Posterior vena cava (tissue), 2 donors: Measurements from ENCODE around the gene NDUFS8. TPM values are rescaled to one million over a fixed set of nuclear protein-coding genes. Genes with fewer than 3 reads are reported as not detected.

Source experiments
- DNase-seq: peaks from one replicate; pipeline ENCODE4 v3.0.0-alpha.2; 2020; ENCODE audit warnings: low spot score
- intact Hi-C, 2 donors: fragments of 100-400 bp; cut with DNase I; formaldehyde crosslinking; loops; one replicate each; pipeline versions ENCODE4 v1.14.1 to v1.14.2; 2022 to 2023
- total RNA-seq, 2 donors: library from RNA; stranded (reverse); fragmentation: NEBNext Ultra II Directional; extraction: Animal tissue kit (Norgen Biotek cat#: 25700); gene quantifications; one replicate each; pipeline ENCODE4 v1.2.1, GENCODE V29; 2021
- donor health status: DM: yes; HTN: yes; CAD: no.
- donor health status: DM: yes; HTN: yes; CAD: no.

The NDUFS8 gene
- total RNA-seq, 2 donors from 2014 or later = 95.3 to 101 TPM

DNA sequence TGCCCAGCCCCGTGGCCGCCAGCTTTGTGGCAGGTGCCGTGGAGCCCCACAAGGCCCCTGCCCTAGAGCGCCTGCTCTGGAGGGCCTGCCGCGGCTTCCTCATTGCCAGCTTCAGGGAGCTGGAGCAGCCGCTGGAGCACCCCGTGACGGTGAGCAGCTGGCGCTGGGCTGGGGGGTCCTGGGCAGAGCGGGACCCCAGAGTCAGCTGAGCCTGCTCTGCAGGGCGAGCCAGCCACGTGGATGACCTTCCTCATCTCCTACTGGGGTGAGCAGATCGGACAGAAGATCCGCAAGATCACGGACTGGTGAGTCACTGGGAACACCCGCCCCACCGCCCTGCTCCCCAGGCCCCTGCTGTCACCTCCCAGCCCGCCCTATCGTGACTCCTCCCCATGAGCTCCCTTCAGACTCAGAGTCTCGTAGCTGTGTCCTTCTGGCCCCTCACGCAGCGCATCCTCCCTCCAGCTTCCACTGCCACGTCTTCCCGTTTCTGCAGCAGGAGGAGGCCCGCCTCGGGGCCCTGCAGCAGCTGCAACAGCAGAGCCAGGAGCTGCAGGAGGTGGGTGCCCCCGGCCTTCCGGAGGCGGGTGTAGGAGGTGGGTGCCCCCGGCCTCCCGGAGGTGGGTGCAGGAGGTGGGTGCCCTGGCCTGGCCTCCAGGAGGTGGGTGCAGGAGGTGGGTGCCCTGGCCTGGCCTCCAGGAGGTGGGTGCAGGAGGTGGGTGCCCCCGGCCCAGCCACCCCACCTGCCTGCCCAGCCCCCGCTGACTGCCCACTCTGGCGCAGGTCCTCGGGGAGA is 13.1 kb downstream of the NDUFS8 start:
- DNase-seq = no peak

DNA sequence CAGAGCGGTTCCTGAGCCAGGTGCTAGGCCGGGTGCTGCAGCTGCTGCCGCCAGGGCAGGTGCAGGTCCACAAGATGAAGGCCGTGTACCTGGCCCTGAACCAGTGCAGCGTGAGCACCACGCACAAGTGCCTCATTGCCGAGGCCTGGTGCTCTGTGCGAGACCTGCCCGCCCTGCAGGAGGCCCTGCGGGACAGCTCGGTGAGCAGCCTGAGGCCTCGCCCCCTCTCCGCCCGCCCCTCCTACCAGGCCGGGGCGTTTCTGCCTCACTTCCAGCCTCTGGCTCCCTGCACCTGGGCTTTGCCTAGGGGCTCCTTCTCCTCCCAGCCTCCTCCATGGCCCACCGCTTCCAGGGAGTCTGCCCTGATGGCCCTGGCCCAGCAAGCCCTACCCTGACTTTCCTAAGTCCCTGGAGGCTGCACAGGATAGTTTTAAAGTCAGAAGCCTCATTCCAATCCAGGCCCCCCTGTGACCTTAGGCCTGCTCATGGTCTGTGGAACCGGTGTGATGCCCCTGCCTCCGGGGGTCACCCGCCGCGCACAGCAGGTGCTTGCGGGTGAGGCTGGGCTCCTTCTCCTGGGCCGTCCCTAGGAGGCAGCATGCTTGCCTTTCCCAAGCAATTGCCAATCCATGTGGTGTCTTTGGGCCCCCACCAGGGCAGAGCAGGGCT is 13.8 kb downstream of the NDUFS8 start:
- intact Hi-C loops = no loop called here
- DNase-seq = no peak

More for the DNA sequence above, 13.1 kb downstream of the NDUFS8 start:
- intact Hi-C loops = no loop called here

DNA sequence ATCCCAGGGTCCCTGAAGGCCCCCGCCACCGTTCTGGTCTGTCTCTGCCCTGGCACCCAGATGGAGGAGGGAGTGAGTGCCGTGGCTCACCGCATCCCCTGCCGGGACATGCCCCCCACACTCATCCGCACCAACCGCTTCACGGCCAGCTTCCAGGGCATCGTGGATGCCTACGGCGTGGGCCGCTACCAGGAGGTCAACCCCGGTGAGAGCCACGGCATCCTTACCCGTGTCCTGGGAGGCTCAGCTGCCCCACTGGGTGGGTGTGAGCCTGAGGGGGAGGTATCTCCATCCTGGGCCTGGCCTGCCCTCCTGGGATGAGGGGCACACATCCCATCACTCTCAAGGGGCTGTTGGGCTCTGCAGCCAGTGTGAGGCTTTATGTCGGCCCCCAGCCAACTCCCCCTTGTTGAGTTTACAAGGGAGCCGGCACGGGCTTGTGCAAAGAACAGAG is 14.4 kb downstream of the NDUFS8 start:
- intact Hi-C loops = no loop called here

DNA sequence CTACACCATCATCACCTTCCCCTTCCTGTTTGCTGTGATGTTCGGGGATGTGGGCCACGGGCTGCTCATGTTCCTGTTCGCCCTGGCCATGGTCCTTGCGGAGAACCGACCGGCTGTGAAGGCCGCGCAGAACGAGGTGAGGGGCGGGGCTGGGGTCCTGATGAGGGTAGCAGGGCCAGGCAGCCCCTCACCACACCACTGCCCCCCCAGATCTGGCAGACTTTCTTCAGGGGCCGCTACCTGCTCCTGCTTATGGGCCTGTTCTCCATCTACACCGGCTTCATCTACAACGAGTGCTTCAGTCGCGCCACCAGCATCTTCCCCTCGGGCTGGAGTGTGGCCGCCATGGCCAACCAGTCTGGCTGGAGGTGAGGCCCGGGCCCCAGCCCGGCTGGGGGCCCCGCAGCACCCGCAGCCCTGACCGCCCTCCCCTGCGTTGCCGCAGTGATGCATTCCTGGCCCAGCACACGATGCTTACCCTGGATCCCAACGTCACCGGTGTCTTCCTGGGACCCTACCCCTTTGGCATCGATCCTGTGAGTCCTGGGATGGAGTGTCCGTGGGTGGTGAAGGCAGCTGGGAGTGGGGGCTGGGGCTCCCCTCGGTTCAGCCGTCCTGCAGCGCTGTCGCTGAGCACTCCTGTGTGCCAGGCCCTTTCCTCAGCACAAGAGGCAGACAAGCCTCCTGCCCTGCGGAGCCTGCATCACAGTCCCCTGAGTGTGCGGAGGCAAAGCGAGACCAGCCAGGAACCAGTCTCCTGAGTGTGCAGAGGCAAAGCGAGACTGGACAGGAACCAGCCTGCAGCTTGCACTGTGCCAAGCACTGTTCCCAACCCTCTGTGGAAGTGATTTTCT is 17.2 kb downstream of the NDUFS8 start:
- no peak for DNase-seq
- intact Hi-C loops = no loop called here

More for the DNA sequence above, 14.4 kb downstream of the NDUFS8 start:
- DNase-seq = no peak

DNA sequence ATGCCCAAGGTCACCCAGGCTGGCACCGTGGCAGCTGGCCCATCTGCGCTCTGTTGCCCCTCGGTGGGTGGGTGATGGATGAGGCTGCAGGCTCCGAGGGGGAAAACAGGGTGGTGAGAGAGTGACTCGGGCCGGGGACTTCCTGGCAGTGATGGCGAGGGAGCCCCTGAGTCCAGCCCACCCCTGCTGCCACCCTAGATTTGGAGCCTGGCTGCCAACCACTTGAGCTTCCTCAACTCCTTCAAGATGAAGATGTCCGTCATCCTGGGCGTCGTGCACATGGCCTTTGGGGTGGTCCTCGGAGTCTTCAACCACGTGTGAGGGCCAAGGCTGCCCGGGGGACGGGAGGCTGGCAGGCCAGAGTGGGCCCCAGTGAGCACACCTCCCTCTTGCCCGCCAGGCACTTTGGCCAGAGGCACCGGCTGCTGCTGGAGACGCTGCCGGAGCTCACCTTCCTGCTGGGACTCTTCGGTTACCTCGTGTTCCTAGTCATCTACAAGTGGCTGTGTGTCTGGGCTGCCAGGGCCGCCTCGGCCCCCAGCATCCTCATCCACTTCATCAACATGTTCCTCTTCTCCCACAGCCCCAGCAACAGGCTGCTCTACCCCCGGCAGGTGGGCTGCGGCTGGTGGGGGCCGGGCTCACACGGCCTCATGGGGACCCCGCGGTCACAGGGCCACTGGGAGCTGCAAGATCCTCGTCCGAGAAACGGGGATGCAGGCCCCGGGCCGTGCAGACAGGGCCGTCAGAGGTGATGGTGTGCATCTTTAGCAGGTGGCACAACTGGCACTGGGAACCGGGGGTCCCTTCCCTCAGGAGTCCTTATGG is 18.4 kb downstream of the NDUFS8 start:
- no peak for DNase-seq
- intact Hi-C loops = no loop called here

DNA sequence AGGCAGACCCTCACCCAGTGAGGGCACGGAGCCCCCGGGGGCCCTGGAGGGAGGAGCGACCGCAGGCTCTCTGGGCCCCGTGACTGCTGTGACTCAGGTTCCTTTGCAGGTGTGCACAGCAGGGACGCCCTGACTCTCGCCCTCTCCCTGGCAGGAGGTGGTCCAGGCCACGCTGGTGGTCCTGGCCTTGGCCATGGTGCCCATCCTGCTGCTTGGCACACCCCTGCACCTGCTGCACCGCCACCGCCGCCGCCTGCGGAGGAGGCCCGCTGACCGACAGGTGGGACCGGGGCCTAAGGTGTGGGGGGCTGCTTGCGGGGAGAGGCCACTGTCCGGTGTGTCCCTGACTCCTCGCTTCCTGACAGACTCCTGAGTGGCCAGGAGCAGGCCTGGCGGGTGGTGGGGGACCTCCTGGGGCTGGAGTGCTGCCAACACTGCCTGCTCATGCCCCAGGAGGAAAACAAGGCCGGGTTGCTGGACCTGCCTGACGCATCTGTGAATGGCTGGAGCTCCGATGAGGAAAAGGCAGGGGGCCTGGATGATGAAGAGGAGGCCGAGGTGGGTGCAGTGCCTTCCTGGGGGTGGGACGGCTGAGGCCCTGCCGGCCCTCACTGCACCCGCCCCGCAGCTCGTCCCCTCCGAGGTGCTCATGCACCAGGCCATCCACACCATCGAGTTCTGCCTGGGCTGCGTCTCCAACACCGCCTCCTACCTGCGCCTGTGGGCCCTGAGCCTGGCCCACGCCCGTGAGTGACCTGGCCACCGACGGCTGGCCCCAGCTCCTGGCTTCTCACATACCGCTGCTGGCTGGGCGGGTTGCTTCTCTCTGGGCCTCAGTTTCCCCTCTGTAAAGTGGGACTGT is 19.3 kb downstream of the NDUFS8 start:
- intact Hi-C loops = no loop called here
- DNase-seq = no peak

DNA sequence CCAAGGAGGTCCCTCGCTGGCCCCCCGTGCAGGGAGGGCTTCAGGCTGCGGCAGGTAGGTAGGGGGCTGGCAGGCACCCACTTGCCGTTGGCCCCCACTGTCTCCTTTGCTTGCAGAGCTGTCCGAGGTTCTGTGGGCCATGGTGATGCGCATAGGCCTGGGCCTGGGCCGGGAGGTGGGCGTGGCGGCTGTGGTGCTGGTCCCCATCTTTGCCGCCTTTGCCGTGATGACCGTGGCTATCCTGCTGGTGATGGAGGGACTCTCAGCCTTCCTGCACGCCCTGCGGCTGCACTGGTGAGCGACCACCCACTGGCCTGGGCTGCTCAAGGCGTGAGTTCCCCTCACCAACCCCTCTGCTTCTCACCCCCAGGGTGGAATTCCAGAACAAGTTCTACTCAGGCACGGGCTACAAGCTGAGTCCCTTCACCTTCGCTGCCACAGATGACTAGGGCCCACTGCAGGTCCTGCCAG is 19.9 kb downstream of the NDUFS8 start:
- intact Hi-C loops = no loop called here

DNA sequence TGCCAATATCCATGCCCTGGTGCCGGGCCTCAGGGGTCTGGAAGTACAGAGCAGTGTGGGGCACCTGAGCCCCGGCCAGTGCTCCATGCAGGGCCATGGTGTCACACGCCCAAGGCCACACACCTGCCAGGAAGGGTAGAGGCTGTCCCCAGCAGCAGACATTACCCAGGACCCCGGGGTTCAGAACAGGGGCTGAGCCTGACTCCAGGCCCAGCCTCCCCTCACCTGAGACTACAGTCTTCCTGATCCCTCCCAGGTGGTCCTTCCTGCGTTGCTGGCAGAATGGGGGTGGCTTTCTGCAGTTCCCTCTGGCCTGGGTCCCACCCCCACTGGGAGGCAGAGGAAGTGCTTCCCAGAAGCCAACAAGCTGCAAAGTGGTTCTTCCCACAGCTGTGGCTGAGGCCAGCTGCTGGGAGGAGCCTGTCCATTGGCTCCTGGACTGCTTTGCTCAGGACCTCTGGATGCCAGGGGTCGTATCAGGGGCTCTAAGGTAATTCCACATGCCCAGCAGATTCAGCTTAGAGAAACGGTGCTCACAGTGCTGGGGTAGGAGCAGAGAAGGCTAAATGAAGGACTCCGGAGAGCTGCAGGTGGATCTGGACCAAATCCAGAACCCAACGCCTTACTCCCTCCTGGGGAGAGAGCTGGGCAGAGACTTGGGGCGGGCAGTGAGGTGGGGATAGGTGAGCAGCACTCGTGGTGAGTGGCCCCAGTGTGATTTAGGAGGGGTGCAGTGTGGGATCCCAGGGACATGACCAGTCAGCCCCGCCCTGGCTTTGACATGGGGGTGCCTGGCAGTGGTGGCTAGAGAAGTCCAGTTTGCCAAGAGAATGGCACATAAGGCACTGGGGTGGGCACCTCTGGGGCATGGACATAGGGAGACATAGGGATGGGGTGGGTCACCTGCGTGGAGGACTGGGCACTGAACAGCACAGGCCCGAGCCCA is 21.0 kb downstream of the NDUFS8 start:
- peak; percentile 73 for DNase-seq
- intact Hi-C loops = no loop called here

More for the DNA sequence above, 19.9 kb downstream of the NDUFS8 start:
- no peak for DNase-seq

DNA sequence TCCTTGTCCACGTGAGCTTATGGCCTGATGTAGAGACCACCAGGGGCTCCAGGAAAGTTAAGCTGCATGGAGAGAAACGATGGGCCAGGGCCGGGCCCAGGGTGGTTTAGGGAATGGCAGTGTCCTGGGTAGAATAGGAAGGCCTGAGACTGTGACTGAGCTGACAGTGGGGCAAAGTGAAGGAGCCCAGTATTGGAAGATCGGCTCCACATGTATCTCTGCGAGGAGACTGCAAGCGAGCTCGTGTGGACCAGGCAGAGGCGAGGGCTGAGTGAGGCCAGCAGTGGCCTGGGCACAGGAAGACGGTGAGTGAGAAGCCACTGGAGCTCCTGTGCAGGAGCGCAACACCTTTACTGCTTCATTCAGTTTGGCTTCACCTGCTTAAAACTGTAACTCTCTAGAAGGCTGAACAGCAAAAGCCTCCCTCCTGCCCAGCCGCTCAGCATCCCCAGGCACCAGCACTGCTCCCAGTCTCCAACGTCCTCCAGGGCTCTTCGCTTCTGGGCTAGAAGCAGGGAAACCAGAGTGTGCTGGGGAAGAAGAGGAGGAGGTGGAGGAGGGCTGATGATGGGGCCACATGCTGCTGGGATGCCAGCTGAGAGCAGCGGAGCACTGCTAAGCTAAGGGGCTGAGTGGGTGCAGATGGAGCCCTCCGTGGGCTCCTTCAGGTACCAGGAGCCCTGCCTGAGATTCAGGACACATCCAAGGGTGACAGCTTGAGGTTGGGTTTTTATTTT is 21.8 kb downstream of the NDUFS8 start:
- peak; percentile 9 for DNase-seq
- intact Hi-C loops = no loop called here

DNA sequence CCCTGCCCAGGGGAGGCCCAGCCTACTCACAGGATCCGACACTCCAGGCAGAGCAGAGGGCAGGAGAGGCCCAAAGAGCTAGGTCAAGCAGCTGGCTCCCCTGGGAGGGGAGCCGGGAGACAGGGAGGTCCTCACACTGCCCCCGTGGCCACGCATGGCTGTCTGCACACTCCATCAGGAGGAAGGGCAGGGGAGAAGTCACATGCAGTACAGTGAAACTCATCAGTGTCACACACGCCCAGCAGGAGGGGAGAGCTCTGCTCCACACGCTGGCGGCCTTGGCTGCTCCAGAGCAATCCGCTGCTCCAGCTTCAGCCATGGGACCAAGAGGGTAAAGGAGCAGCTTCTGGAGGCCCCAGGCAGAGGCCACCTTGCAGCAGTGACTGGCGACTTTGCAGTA is 22.6 kb downstream of the NDUFS8 start:
- peak; percentile 58 for DNase-seq
- intact Hi-C loops = no loop called here

DNA sequence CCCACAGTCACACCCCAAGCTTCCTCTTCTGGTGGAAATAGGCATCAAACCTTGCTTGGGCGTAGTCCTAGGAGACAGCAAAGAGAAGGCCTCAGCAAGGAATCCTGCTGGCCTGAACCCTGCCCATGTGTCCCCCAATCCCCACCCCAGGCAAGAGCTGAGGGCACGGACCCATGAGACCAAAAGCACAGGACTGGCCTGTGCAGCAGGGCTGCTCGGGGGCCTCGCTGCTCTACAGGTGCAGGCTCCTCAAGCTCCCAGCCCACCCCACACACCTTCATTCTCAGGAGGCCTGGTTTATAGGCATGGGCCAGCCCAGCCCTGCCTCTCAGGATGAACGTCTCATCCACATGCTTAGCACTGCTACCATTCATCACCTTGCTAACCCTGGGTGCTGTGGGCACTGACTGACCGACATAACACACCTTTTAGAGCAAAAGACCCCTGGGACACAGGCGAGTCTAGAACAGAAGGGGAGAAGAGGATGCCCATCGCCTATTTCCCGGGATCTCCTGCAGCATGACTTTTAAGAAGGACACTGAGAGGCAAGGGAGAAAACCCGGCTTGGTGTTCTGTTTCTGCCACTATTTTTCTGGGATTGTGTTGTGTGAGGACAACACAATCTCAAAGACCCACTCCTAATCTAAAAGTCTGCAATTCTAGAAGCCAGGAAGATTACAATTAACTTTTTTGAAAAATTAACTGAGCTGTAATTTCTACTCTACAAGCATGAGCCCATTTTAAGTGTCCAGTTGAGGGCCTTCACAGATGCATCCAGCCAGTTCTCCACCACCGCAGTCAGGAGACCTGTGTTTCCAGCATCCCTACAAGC is 23.7 kb downstream of the NDUFS8 start:
- intact Hi-C loops = no loop called here
- peak; percentile 54 for DNase-seq

DNA sequence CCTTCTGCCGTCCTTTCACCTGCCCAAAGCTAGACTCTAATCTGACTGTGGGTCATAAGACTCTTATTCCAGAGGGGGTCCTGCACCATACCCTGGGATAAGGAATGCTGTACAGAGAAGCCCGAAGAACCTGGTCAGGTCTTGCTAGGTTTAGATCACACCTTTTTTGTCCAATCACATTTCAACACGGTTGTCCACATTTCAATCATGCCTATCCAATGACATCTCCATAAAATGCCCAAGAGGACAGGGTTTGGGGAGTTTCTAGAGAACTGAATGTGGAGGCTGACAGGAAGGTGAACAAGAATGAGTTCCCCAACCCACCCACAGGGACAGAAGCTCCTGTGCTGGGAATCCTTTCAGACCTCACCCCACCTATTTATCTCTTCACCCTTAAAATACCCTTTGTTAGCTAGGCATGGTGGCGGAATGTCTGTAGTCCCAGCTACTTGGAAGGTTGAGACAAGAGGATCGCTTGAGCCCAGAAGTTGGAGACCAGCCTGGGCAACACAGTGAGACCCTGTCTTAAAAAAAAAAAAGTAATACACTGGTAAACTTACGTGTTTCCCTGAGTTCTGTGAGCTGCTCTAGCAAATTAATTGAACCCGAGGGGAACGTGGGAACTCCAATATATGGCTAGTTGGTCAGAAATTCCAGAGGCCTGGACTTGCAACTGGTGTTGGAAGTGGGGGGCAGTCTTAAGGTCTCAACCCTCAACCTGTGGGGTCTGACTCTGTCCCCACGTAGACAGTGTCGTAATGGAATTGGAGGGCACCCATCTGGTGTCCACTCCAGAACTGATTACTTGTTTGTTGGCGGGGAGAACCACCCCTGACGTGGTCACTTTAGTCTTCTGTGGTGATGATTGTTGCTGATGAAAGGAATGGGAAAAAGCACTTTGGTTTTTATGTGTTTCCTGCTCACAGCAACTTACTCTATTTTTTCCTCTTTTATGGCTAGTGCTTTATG is 26.1 kb downstream of the NDUFS8 start:
- intact Hi-C loops = no loop called here
- DNase-seq = no peak

DNA sequence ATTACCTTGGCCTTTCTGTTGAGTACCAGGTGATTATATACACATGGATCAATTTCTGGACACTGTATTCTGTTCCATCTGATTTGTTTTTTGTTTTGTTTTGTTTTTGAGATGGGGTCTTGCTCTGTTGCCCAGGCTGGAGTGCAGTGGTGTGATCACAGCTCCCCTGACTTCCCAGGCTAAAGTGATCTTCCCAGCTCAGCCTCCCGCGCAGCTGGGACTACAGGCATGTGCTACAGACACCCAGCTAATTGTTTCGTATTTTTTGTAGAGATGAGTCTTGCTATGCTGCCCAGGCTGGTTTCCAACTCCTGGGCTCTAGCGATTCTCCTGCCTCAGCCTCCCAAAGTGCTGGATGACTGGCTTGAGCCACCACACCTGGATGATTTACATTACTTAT is 27.3 kb downstream of the NDUFS8 start:
- DNase-seq = peak; percentile 17
- intact Hi-C loops = no loop called here

DNA sequence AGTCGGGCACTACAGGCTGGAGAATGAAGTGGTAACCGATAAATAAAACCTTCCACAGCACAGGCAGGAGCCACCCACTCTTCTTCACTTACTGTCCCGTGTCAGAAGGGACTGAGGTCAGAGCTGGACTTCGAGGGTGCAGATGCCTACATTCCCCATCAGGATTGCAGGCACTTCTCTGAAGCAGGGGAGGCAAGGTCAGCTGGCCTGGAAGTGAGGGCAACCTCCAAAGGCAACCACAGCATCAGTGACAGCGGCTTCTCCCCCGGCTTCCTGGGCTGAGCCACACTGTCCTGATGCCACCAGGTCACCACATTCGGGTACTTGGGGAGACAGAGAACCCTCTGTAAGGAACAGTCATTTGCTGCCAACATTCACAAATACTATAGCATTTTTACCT is 31.0 kb downstream of the NDUFS8 start:
- peak; percentile 40 for DNase-seq
- intact Hi-C loops = no loop called here
